Measurements from ENCODE around the gene BLOC1S3. TPM values are rescaled to one million over a fixed set of nuclear protein-coding genes. Genes with fewer than 3 reads are reported as not detected.

The BLOC1S3 gene
- polyA plus RNA-seq, 1 donor (not counting 4 experiments of a cell fraction or from before 2014, with no cell fraction given) = 5.1 TPM

GRCh38 chr19:45130236-45130635, 48.3 kb upstream of the BLOC1S3 start:
- no peak overlapping the region for H3K4me2 ChIP-seq (ENCODE audit: control insufficient read depth, extremely low read depth, insufficient read depth, low read depth, low read length)

GRCh38 chr19:45130888-45131615, 47.5 kb upstream of the BLOC1S3 start:
- no peak overlapping the region for H3K4me3 ChIP-seq (ENCODE audit: control insufficient read depth in 2 of 3, extremely low read depth in 1 of 3, insufficient read depth in 2 of 3, low read depth in 1 of 3, low read length in 3 of 3)
- dilution Hi-C loops (cut with MboI; ENCODE audit: extremely low pct_ligation_motif_present, low sequenced_read_pairs) = no loop called here
- TF ChIP-seq EZH2 (IDR thresholded peaks at IDR 0.05; ENCODE audit: low read length) (no peak), CTCF (optimal IDR thresholded peaks at IDR 0.05 in 1 of 3, IDR thresholded peaks at IDR 0.05 in 1 of 3, conservative IDR thresholded peaks at IDR 0.05 in 1 of 3; ENCODE audit: extremely low read depth in 1 of 3, insufficient read depth in 2 of 3, low read length in 3 of 3) (peak in 2 of 3 experiments; percentile 51 to 53)
- H3K36me3 ChIP-seq (ENCODE audit: control insufficient read depth in 2 of 2, extremely low read depth in 1 of 2, insufficient read depth in 2 of 2, low read length in 2 of 2) = peaks cover 0 to 10% of the 10 kb centered on the region in 2 experiments
- peaks cover 41% of the 10 kb centered on the region for H3K79me2 ChIP-seq (ENCODE audit: control insufficient read depth, insufficient read depth, low read length)
- no peaks in the 10 kb centered on the region for H3K9me1 ChIP-seq (ENCODE audit: control insufficient read depth, extremely low read depth, insufficient read depth, low read length)
- H3K4me1 ChIP-seq (ENCODE audit: control insufficient read depth, extremely low read depth, insufficient read depth, low read length) = peaks cover 2% of the 10 kb centered on the region
- DNase-seq (ENCODE audit: low read depth, low spot score) = no peak
- H4K20me1 ChIP-seq (ENCODE audit: control insufficient read depth, extremely low read depth, insufficient read depth, low read length) = peaks cover 6% of the 10 kb centered on the region
- no peaks in the 10 kb centered on the region for H3K27me3 ChIP-seq (ENCODE audit: control insufficient read depth, extremely low read depth, insufficient read depth, low read length)
- H3K4me2 ChIP-seq (ENCODE audit: control insufficient read depth, extremely low read depth, insufficient read depth, low read depth, low read length) = no peak overlapping the region
- H2AFZ ChIP-seq (ENCODE audit: control insufficient read depth, low read length) = no peak overlapping the region
- no peak overlapping the region for H3K27ac ChIP-seq (ENCODE audit: control insufficient read depth, insufficient read depth, low read length)
- H3K9ac ChIP-seq (ENCODE audit: control insufficient read depth, extremely low read depth, insufficient read depth, low read length) = no peak overlapping the region
- FAIRE-seq = no peak
- H3K9me3 ChIP-seq (ENCODE audit: control insufficient read depth, low read depth, low read length) = no peaks in the 10 kb centered on the region

More at GRCh38 chr19:45130236-45130635, 48.3 kb upstream of the BLOC1S3 start:
- no peak overlapping the region for H3K27ac ChIP-seq (ENCODE audit: control insufficient read depth, insufficient read depth, low read length)
- DNase-seq (ENCODE audit: low read depth, low spot score) (no peak), FAIRE-seq (no peak)
- H3K9me1 ChIP-seq (ENCODE audit: control insufficient read depth, extremely low read depth, insufficient read depth, low read length) = no peaks in the 10 kb centered on the region
- dilution Hi-C loops (cut with MboI; ENCODE audit: extremely low pct_ligation_motif_present, low sequenced_read_pairs) = no loop called here
- H3K27me3 ChIP-seq (ENCODE audit: control insufficient read depth, extremely low read depth, insufficient read depth, low read length) = no peaks in the 10 kb centered on the region
- H3K4me3 ChIP-seq (ENCODE audit: control insufficient read depth in 2 of 3, extremely low read depth in 1 of 3, insufficient read depth in 2 of 3, low read depth in 1 of 3, low read length in 3 of 3) = no peak overlapping the region
- H3K79me2 ChIP-seq (ENCODE audit: control insufficient read depth, insufficient read depth, low read length) = peaks cover 46% of the 10 kb centered on the region
- H2AFZ ChIP-seq (ENCODE audit: control insufficient read depth, low read length) = no peak overlapping the region
- H3K9me3 ChIP-seq (ENCODE audit: control insufficient read depth, low read depth, low read length) = no peaks in the 10 kb centered on the region
- TF ChIP-seq EZH2 (IDR thresholded peaks at IDR 0.05; ENCODE audit: low read length) (no peak), CTCF (optimal IDR thresholded peaks at IDR 0.05 in 1 of 3, IDR thresholded peaks at IDR 0.05 in 1 of 3, conservative IDR thresholded peaks at IDR 0.05 in 1 of 3; ENCODE audit: extremely low read depth in 1 of 3, insufficient read depth in 2 of 3, low read length in 3 of 3) (no peak)
- H3K36me3 ChIP-seq (ENCODE audit: control insufficient read depth in 2 of 2, extremely low read depth in 1 of 2, insufficient read depth in 2 of 2, low read length in 2 of 2) = peaks cover 0 to 8% of the 10 kb centered on the region in 2 experiments
- H3K4me1 ChIP-seq (ENCODE audit: control insufficient read depth, extremely low read depth, insufficient read depth, low read length) = peaks cover 2% of the 10 kb centered on the region
- H4K20me1 ChIP-seq (ENCODE audit: control insufficient read depth, extremely low read depth, insufficient read depth, low read length) = peaks cover 6% of the 10 kb centered on the region
- no peak overlapping the region for H3K9ac ChIP-seq (ENCODE audit: control insufficient read depth, extremely low read depth, insufficient read depth, low read length)

Measured in keratinocyte (primary cell).